DND-41 (cell line): Measurements from ENCODE around the gene PET100.

Source experiments
- EZH2 ChIP-seq: IDR thresholded peaks from 3 replicates; pipeline ENCODE4 v1.6.1; 2012; ENCODE audit warnings: borderline replicate concordance, low read depth, mild to moderate bottlenecking, moderate library complexity, low read length, inconsistent platforms; ENCODE audit not compliant: severe bottlenecking
- TF ChIP-seq, protein P1 (sequence below): IDR thresholded peaks from 2 replicates; pipeline ENCODE4 v1.5.1; 2012; ENCODE audit warnings: borderline replicate concordance, low read length, moderate library complexity, mild to moderate bottlenecking; ENCODE audit not compliant: poor library complexity, severe bottlenecking; ENCODE audit errors: extremely low read depth

DNA sequence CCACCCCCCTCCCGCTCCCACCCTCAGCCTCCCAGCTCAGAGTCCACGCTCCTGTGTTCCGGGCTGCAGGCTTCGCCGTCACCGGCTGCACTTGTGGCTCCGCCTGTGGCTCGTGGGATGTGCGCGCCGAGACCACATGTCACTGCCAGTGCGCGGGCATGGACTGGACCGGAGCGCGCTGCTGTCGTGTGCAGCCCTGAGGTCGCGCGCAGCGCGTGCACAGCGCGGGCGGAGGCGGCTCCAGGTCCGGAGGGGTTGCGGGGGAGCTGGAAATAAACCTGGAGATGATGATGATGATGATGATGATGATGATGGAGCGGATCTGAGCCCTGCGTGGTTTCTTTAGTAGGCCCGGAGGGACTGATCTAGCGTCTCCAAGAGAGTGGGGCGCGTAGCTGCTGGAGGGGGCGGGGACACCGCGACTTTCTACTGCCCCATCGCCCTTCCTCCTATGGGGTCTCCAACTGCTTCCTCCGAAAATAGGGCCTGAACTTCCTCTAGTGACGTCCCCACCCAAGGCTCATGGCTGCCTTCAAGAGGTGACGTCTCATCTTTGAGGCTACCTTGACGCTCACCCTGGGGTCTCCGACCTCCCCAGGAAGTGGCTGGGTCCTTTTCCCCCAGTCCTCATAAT is 40.7 kb downstream of the PET100 start:
- TF ChIP-seq, protein P1, sequence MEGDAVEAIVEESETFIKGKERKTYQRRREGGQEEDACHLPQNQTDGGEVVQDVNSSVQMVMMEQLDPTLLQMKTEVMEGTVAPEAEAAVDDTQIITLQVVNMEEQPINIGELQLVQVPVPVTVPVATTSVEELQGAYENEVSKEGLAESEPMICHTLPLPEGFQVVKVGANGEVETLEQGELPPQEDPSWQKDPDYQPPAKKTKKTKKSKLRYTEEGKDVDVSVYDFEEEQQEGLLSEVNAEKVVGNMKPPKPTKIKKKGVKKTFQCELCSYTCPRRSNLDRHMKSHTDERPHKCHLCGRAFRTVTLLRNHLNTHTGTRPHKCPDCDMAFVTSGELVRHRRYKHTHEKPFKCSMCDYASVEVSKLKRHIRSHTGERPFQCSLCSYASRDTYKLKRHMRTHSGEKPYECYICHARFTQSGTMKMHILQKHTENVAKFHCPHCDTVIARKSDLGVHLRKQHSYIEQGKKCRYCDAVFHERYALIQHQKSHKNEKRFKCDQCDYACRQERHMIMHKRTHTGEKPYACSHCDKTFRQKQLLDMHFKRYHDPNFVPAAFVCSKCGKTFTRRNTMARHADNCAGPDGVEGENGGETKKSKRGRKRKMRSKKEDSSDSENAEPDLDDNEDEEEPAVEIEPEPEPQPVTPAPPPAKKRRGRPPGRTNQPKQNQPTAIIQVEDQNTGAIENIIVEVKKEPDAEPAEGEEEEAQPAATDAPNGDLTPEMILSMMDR = no peak
- no peak for TF ChIP-seq EZH2
